Lung (tissue), 12 donors: ENCODE measurements around the gene BAK1. TPM values are rescaled to one million over a fixed set of nuclear protein-coding genes. Genes with fewer than 3 reads are reported as not detected.

Experiments
- ATAC-seq: fragments of 200-7000 bp; cut with Tn5 transposase; one replicate; pipeline ENCODE4 v1.9.1; 2020; ENCODE audit warnings: moderate number of reproducible peaks; ENCODE audit not compliant: insufficient read depth, low FRiP score
- DNase-seq, 3 donors: peaks; one replicate each; pipeline ENCODE4 v3.0.0-alpha.2; 2013 to 2017
- H3K27ac ChIP-seq, 2 donors: one replicate each; pipeline ENCODE4 v1.5.1; 2013; ENCODE audit warnings: mild to moderate bottlenecking in 2 of 2, moderate library complexity in 2 of 2, control low read depth in 1 of 2, inconsistent platforms in 1 of 2, low read depth in 1 of 2, low read length in 1 of 2
- H3K27me3 ChIP-seq, 3 donors: one replicate each; pipeline ENCODE4 v1.5.1; 2013; ENCODE audit warnings: low read length in 2 of 3; ENCODE audit not compliant: control insufficient read depth in 3 of 3, insufficient read depth in 3 of 3
- H3K36me3 ChIP-seq, 4 donors: one replicate each; pipeline ENCODE4 v1.5.1; 2013; ENCODE audit warnings: low read length in 4 of 4, mild to moderate bottlenecking in 1 of 4, moderate library complexity in 1 of 4; ENCODE audit not compliant: control insufficient read depth in 4 of 4, insufficient read depth in 4 of 4
- H3K4me1 ChIP-seq, 5 donors: one replicate each; pipeline ENCODE4 v1.5.1; 2013; ENCODE audit warnings: low read length in 5 of 5, mild to moderate bottlenecking in 2 of 5, moderate library complexity in 1 of 5; ENCODE audit not compliant: control insufficient read depth in 5 of 5, insufficient read depth in 5 of 5
- H3K4me3 ChIP-seq: one replicate; pipeline ENCODE4 v1.5.1; 2013; ENCODE audit warnings: mild to moderate bottlenecking, control low read depth, moderate library complexity
- H3K9ac ChIP-seq, 2 donors: one replicate each; pipeline ENCODE4 v1.5.1; 2013; ENCODE audit warnings: low read length in 2 of 2, control low read depth in 1 of 2; ENCODE audit not compliant: insufficient read depth in 1 of 2
- H3K9me3 ChIP-seq, 4 donors: one replicate each; pipeline ENCODE4 v1.5.1; 2013; ENCODE audit warnings: low read length in 3 of 4, mild to moderate bottlenecking in 1 of 4, moderate library complexity in 1 of 4; ENCODE audit not compliant: control insufficient read depth in 4 of 4, insufficient read depth in 3 of 4
- CTCF ChIP-seq: IDR thresholded peaks from 2 replicates; pipeline ENCODE4 v1.5.1; 2012; ENCODE audit warnings: mild to moderate bottlenecking; ENCODE audit errors: control extremely low read depth, extremely low read depth
- WGBS, 2 donors: extraction: QIAGEN DNeasy Blood & Tissue Kit; methylation state at CpG; one replicate each; pipeline ENCODE4 v1.1.7; 2013; 5-methylcytosine and 5-hydroxymethylcytosine counted together
- polyA plus RNA-seq, 2 donors: library from polyadenylated mRNA; stranded (reverse); fragments of 200-250 nt; gene quantifications; one replicate each; pipeline ENCODE4 v1.2.1, GENCODE V29; 2013
- total RNA-seq, 2 donors: library from RNA; depleted of rRNA in 1 of 2; stranded (reverse); fragments of >200 nt in 1 of 2; gene quantifications; one replicate each; pipeline ENCODE4 v1.2.1, GENCODE V29; 2014 to 2021
- donor health status: control.
- donor health status: control.
- donor health status: Bipolar disorder and iron deficiency.
- donor health status: healthy.
- donor health status: DM: yes; HTN: yes; CAD: no.

Gene BAK1
- total and polyA plus RNA-seq, 4 donors, result 7.4 to 25.6 (median 18.9) TPM

GRCh38 chr6:33567836-33568235, 12.2 kb downstream of the BAK1 start:
- Histone ChIP-seq H3K4me3 (no peak overlapping the region), H3K4me1 (peaks cover 0 to 8% (median 0%) of the 10 kb centered on the region in 5 donors), H3K9ac (no peak overlapping the region), H3K36me3 (no peaks in the 10 kb centered on the region), H3K27ac (no peak overlapping the region), H3K27me3 (no peaks in the 10 kb centered on the region), H3K9me3 (no peaks in the 10 kb centered on the region)
- 63 to 80% methylated on average over 8 of the region's 8 CpGs for WGBS, 2 donors
- ATAC-seq, result no peak
- DNase-seq, result no peak
- TF ChIP-seq CTCF, result no peak

DNA sequence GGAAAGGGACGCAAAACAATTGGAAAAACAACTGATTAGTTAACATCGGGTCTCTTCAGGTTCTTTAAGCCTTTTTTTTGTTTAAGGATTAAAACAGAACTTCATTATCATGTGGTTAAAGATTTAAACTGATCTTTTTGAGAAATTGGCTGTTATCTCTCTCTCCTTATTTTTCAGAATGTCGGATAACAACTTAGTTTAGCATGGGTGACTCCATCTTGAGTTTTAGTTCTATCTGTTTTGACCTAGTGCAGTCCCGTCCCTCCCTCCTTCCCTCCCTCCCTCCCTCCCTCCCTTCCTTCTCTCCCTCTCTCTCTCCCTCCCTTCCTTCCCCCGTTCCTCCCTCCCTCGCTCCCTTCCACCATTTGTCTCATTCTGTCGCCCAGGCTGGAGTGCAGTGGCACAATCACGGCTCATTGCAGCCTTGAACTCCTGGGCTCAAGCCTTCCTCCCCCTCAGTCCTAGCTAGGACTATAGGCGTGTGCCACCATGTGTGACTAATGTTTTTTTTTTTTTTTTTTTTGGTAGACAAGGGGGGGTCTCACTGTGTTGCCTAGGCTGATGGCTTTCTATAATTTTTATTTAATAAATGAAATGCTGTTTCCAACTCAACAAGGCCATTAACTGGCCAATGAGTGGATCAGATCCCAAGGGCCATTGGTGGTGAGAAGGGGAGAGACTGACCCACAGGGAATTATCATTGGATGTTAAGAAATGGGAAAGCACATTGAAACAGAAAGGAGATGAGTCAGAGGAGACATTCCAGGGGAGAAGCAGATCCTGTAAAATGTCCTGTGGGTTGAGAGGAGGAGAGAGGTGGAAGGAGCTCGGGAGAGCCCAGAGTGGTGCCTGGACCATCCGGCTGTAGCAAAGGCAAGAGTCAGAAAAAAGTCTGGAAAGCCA, 13.6 kb downstream of the BAK1 start:
- no peak for DNase-seq

DNA sequence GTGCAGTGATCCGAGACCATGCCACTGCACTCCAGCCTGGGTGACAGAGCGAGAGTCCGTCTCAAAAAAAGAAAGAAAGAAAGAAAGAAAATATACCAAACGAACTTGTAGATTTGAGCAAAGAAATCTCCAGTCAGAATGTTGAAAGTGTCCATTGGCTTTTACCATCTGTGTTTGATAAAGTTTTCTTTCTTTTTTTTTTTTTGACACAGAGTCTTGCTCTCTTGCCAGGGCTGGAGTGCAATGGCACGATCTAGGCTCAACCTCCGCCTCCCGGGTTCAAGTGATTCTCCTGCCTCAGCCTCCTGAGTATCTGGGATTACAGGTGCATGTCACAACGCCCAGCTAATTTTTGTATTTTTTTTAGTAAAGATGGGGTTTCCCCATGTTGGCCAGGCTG, 21.3 kb downstream of the BAK1 start:
- no peaks in the 10 kb centered on the region for H3K36me3 ChIP-seq
- DNase-seq (no peak), ATAC-seq (no peak)
- no peaks in the 10 kb centered on the region for H3K27me3 ChIP-seq
- no peak for TF ChIP-seq CTCF
- no peak overlapping the region for H3K4me3 ChIP-seq
- no peak overlapping the region for H3K27ac ChIP-seq
- WGBS, 2 donors, result 91 to 93% methylated on average over 8 of the region's 8 CpGs
- no peak overlapping the region for H3K9ac ChIP-seq
- H3K4me1 ChIP-seq, result no peaks in the 10 kb centered on the region
- no peaks in the 10 kb centered on the region for H3K9me3 ChIP-seq

More for the DNA sequence above, 13.6 kb downstream of the BAK1 start:
- Histone ChIP-seq H3K9me3 (no peaks in the 10 kb centered on the region), H3K27ac (no peak overlapping the region), H3K36me3 (no peaks in the 10 kb centered on the region), H3K9ac (no peak overlapping the region), H3K4me3 (no peak overlapping the region), H3K4me1 (peaks cover 0 to 5% (median 0%) of the 10 kb centered on the region in 5 donors), H3K27me3 (no peaks in the 10 kb centered on the region)
- WGBS, 2 donors, result 75 to 80% methylated on average over 11 of the region's 11 CpGs
- ATAC-seq, result no peak
- no peak for TF ChIP-seq CTCF
